Measurements from ENCODE around the gene GNAI2. TPM values are rescaled to one million over a fixed set of nuclear protein-coding genes. Genes with fewer than 3 reads are reported as not detected.

Gene GNAI2
- total RNA-seq, result 180 and 374 TPM in 2 replicates

GRCh38 chr3:50235716-50236483, at the start of gene GNAI2:
TSS of gene GNAI2 (plus strand) at chr3:50236204. CDS start at chr3:50236336, 132 bp downstream.

DNA sequence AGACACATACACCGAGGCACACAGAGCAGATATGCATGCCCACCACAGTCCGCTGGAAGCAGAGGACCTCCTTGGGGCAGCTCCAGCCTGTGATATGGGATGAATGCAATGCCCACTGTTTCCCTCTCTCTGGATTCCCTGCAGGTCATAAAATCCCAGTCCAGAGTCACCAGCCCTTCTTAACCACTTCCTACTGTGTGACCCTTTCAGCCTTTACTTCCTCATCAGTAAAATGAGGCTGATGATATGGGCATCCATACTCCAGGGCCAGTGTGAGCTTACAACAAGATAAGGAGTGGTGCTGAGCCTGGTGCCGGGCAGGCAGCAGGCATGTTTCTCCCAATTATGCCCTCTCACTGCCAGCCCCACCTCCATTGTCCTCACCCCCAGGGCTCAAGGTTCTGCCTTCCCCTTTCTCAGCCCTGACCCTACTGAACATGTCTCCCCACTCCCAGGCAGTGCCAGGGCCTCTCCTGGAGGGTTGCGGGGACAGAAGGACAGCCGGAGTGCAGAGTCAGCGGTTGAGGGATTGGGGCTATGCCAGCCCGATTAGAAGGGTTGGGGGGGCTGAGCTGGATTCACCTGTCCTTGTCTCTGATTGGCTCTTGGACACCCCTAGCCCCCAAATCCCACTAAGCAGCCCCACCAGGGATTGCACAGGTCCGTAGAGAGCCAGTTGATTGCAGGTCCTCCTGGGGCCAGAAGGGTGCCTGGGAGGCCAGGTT, 44.9 kb upstream of the GNAI2 start, which contains the start of gene GNAT1:
TSS of gene GNAT1 (plus strand) at position 675 of the 725 bp plus-strand sequence. CDS start 116 bp downstream, outside the sequence.

GRCh38 chr3:50204804-50205412, 31.1 kb upstream of the GNAI2 start, which contains the start of gene SLC38A3:
TSS of gene SLC38A3 (plus strand) at chr3:50205271. CDS start at chr3:50214200, 8,929 bp downstream.

DNA sequence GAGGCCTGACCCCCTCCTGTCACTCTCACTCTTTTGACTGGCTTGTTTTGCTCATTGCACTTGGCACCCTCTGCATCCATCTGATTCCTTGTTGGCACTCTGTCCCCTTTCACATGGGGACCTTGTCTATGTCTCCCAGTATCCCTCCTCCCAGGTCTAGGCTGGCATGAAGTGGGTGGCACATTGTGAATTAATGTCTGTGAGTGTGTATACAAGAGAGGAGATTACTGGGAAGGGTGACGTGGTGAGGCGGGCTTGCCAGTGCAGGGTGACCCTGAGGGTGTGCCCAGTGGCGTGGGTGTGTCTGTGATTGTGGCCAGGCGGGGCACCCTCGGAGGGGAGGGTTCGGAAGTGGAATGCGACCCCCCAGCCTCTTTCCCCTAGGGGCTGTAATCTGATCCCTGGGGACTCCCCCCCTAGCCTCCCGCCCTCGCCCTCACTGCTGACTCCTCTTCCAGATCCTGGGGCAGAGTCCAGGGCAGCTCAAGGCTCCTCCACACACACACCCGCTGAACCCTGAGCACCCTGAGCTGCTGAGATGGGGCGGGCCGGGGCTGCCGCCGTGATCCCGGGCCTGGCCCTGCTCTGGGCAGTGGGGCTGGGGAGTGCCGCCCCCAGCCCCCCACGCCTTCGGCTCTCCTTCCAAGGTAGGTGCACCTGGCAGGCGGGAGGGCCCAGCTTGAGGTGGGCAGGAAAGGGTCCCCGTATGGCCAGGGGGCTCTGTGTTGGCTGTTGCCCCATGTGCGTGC, 32.9 kb downstream of the GNAI2 start, which contains the start of gene SEMA3B:
TSS of gene SEMA3B (plus strand) at position 445 of the 749 bp plus-strand sequence. CDS start at position 539, 94 bp downstream.

GRCh38 chr3:50278880-50279224, 42.8 kb downstream of the GNAI2 start, which contains the start of gene LSMEM2:
TSS of gene LSMEM2 (plus strand) at chr3:50279087. CDS start at chr3:50279114, 27 bp downstream.

DNA sequence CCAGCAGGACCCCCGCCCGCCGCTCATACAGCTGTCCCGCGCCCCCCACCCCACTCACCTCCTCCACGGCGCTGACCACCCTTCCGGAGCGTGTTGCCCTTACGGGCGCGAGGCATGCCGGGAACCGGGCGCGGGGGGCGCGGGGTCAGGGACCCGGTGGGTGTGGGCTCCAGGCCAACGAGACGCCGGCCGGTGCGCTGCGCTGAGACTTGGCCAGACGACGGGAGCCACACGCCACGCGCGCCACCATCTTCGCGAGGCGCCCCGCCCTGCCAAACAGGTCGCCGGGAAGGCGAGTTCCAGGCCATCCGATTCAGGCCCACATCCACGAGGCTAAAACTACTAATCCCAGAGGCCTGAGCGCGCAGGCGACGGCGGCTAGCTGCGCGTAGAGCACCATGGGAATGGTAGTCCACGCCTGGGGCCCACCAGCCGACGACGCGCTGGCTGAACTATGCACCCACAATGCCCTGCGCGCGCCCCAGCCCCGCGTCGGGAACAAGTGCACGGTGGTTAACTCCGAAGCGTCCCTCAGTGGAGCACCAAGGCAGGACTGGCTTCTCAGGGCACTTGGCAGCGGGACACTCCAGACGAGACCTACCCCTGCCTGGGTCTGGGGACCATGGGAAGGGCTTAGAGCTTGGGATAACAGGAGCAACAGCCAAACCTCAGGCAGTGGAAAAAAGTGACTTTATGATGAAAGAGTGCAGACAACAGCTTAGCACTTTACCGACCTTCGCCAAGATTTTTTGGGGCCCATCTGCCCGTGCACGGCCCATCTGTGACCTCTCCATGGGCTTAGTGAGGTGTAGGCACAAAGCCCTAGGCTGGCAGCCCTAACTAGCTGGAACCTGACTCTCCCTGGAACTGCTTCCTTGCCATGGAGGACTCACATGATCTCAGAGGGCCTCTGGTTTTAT, 56.4 kb downstream of the GNAI2 start, which contains the start of gene IFRD2:
TSS of gene IFRD2 (minus strand) at position 271 of the 920 bp plus-strand sequence. CDS start at position 116, 155 bp downstream.

GRCh38 chr3:50298836-50299637, 63.0 kb downstream of the GNAI2 start, which contains the start of the genes HYAL3 and NAA80:
TSS of gene HYAL3 (minus strand) at chr3:50299405. CDS start at chr3:50295602, 3,803 bp downstream.
TSS of gene NAA80 (minus strand) at chr3:50299405. CDS start at chr3:50297463, 1,942 bp downstream.

GRCh38 chr3:50303013-50303815, 67.2 kb downstream of the GNAI2 start, which contains the start of gene HYAL1:
TSS of gene HYAL1 (minus strand) at chr3:50303574. CDS start at chr3:50302956, 618 bp downstream.

Other genes starting within 250 kb of the GNAI2 start
- 97.4 and 147 TPM in 2 replicates for gene RBM5, start 147.3 kb upstream of the GNAI2 start, total RNA-seq
- gene SEMA3F, start 80.9 kb upstream of the GNAI2 start, total RNA-seq, result 0.23 and 0.30 TPM in 2 replicates
- gene GNAT1, start 44.6 kb upstream of the GNAI2 start, total RNA-seq, result not detected in 2 replicates
- not detected in 2 replicates for gene SLC38A3, start 30.9 kb upstream of the GNAI2 start, total RNA-seq
- gene SEMA3B, start 32.9 kb downstream of the GNAI2 start, total RNA-seq, result 12.4 and 19.0 TPM in 2 replicates
- gene LSMEM2, start 42.9 kb downstream of the GNAI2 start, total RNA-seq, result not detected in 2 replicates
- 47.5 and 64.8 TPM in 2 replicates for gene IFRD2, start 56.2 kb downstream of the GNAI2 start, total RNA-seq
- gene HYAL3, start 63.2 kb downstream of the GNAI2 start, total RNA-seq, result 5.3 and 5.7 TPM in 2 replicates
- 1.5 and 4.2 TPM in 2 replicates for gene NAA80, start 63.2 kb downstream of the GNAI2 start, total RNA-seq
- gene HYAL1, start 67.4 kb downstream of the GNAI2 start, total RNA-seq, result 0.30 and 0.42 TPM in 2 replicates
- gene HYAL2, start 86.5 kb downstream of the GNAI2 start, total RNA-seq, result 96.6 and 112 TPM in 2 replicates
- 9.3 and 18.4 TPM in 2 replicates for gene TUSC2, start 92.0 kb downstream of the GNAI2 start, total RNA-seq
- 20.8 and 26.0 TPM in 2 replicates for gene RASSF1, start 104.6 kb downstream of the GNAI2 start, total RNA-seq
- gene ZMYND10, start 109.5 kb downstream of the GNAI2 start, total RNA-seq, result 0.30 and 0.88 TPM in 2 replicates
- gene NPRL2, start 114.6 kb downstream of the GNAI2 start, total RNA-seq, result 17.2 and 25.8 TPM in 2 replicates
- 28.5 and 44.8 TPM in 2 replicates for gene CYB561D2, start 114.7 kb downstream of the GNAI2 start, total RNA-seq
- 41.9 and 43.9 TPM in 2 replicates for gene TMEM115, start 123.3 kb downstream of the GNAI2 start, total RNA-seq

Measured in smooth muscle cell of the umbilical artery (primary cell).